ENCODE measurements around the gene DNAJC5.
A peak's percentile ranks its signal among the peaks of the same experiment; 100 is the strongest.

Gene DNAJC5

DNA sequence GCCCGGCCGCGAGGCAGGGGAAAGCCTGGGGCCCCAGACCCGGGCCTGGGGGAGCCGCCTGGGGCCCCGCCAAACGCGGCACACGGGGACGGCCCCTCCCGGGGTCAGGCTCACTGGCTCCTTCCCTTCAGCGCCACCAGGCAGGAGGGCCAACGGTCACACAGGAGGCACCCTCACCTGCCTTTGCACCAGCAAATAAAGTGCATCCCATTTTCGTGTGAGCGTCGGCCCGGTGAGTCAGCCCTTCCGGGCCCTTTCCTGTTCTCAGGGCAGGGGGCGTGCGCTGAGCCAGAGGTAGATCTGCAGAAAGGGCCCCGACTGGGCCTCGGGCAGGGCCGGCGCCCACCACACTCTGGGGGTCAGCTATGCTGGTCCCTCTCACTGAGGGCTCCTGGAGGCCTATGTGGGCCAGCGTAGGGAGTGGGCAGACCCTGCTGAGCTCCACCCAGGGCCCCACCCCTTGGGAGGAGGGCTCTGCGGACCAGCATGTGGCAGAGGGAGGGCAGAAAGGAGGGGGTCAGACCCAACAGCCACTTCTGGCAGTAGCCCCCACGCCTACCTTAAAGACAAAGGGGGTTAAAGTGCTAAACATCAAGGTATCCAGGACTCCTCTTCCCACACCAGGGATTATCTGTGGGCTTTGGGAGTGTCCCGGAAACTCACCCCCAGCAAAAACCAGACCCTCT lies 62.2 kb downstream of the DNAJC5 start:
- DNase-seq: peak; percentile 80

- no peak for DNase-seq
Measured at GRCh38 chr20:63957690-63958441, 62.9 kb downstream of the DNAJC5 start.

DNA sequence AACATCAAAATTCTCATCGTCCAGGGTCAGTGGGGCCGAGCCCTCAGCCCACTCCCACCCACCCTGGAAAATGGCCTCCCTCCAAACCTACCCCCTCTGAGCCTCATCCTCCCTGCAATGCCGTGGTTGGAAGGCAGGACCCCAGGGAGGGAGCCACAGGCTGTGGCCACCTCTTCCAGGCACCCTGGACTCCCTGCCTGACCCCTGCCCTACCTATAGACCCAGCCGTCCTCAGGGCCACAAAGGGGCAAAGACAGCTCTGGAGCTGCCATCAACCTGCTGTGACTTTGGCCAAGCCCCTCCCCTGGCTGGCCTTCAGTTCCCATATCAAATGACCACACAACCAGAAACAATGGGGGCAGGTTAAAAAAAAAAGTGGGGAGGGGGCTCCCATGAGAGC lies 63.5 kb downstream of the DNAJC5 start:
- no peak for DNase-seq

DNA sequence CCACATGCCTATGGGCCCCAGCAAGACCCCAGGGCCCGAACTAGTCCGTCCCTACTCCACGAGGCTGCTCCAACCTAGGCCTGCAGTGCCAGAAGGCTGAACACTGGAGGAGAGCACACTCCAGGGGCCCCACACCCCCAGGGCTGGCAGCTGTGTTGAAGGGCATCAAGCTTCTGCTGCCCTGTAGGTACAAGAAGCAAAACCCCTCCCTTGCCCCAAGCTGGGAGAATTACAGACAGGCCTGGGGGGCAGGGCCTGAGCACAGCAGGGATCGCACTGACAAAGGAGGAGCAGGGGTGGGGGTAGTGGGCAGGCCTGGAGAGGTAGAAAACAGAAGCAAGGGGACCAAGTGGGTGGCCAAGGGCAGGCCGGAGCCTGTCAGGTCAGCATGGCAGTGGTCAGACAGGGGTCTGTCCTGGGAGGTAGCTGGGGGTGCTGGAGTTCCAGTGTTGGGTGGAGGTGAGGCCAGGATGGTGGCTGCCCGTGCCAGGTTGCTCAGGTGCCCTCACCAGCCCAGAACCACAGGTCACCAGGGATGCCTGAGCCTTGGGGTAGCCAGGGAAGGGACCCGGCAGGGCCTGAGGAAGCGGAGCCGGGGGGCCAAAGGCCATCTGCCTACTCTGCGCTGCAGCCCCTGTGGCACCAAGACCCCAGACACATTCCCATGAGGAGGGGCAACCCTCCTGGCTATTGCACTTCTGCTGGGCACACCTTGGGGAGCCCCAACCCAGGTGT lies 64.2 kb downstream of the DNAJC5 start:
- DNase-seq: no peak

GRCh38 chr20:63959699-63960075 lies 64.8 kb downstream of the DNAJC5 start:
- DNase-seq: no peak

DNA sequence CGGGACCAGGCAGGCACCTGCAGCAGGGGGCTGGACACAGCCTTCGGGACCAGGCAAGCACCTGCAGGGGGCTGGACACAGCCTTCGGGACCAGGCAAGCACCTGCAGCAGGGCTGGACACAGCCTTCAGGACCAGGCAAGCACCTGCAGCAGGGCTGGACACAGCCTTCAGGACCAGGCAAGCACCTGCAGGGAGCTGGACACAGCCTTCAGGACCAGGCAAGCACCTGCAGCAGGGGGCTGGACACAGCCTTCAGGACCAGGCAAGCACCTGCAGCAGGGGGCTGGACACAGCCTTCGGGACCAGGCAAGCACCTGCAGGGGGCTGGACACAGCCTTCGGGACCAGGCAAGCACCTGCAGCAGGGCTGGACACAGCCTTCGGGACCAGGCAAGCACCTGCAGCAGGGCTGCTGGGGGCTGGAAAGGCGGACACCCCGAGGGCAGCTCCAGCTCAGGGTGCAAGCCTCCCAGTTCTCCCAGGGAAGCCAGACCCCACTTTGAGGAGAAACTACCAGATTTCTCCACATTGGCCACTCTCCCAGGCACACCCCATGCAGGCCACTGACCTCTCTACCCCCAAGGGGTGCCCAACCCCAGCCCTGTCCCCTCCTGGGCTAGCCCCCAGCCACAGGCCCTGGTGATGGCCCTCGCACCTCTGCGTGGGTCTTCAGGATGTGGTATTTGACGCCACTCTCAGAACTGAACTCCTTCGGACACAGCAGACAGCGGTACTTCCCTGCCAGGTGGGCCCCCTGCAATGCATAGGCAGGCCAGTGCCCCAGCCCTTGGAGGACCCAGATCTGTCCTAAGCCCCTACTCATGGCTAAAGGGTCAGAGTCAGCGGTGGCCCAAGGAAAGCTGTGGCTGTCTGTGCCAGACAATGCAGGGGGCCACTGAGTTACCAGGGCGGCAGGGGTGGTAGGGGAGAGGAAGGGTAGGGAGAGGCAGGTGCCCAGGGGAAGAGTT lies 66.0 kb downstream of the DNAJC5 start:
- peak; percentile 14 for DNase-seq

DNA sequence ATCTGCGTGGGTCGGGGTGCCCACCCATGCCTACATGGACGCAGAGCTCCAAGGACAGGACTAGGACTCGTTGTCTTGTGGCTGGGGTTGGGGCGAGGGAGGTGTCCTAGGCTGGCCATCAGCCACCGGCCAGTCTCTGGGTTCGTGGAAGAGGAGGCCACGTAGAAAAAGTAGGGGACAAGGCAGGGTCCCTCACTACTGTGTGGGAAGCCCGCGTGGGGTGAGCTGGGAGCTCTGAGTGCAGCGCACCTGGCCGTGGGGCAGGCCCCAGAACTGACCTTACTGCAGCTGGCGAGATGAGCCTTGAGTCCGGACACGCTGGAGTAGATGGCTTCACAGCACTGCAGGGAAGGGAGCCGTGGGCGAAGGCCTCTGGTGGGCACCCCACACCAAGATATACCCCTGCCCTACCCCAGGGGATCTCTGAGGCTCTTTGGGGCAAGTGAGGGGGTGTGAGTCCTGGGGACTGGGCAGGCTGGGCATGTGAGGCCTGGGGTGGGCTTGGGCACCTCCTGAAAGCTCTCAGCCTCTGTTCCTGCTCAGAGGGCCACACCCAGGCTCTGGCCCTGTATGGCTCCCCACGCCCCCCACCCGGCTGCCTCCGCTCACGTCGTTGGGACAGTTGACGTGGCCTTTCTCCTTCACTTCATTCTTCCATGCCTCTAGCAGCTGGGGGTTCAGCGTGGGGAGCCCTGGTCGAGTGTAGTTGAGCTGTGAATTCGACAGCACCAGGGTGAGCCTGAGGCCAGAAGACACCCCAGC lies 66.9 kb downstream of the DNAJC5 start:
- peak; percentile 25 for DNase-seq

DNA sequence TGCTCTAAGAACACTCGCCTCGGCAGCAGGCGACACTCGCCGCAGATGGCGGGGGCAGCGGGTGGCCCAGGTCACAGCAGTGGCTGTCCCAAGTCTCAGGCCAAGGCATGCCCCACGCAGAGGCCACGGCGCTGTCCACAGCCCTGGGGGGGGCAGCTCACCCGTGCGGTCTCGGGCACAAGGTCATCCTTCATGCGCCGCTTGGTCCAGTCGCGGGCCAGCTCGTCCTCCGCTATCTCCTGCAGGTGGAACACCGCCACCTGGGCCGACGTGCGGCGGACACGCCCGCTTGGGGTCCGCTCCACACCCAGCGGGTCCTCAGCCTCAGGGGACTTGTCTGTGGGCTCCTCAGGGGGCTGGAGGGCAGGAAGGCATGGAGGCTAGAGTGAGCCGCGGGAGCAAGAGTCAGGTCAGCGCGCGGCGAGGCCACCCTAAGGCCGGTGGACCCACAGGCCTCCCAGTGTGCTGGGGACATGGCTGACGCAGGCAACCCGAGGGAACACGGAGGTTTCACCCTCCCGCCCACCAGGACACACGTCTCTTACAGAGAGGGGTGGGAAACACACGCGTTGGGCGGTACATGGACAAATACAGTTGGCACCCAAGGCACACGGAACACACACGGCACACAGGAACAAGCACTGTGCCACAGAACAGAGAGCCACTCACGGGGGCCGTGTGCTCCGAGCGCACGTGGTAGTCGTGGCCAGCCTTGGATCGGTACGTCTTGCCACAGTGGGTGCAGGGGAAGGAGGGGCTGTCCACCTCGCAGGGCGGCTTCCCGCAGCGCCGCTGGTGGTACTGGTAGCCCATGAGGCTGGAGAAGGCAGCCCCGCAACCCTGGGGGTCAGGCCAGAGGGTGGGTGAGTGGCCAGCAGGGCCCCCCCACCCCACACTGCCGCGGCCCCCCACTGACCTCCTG lies 67.8 kb downstream of the DNAJC5 start:
- peak; percentile 23 for DNase-seq

- DNase-seq: peak; percentile 28
Measured at GRCh38 chr20:63963348-63963741, 68.4 kb downstream of the DNAJC5 start.

DNA sequence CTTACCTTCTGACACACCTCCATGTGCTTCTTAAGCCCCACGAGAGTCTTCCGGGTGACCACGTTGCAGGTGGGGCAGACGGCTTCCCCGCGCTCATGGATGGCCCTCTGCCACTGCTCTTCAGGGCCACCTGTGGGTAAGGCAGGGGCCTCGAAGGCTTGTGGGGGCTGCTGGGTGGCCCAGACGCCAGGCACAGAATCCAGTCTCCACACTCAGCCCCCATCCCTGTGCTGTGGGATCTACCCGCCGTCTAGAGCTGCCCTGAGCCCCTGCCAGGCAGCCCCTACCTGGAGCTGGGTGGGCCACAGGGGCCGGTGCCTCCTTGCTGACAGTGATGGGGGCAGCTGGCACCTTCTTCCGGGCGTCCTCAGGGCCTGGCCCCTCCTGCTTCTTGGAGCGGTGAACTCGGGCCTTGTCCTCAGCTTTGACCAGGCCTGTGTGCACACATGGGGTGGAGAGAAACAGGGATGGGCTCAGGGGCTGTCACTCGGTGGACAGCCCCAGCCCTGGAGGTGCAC lies 68.9 kb downstream of the DNAJC5 start:
- DNase-seq: peak; percentile 25

GRCh38 chr20:63964412-63964811 lies 69.5 kb downstream of the DNAJC5 start:
- peak; percentile 15 for DNase-seq

GRCh38 chr20:63966172-63966943 lies 71.4 kb downstream of the DNAJC5 start:
- DNase-seq: peak; percentile 25

GRCh38 chr20:63966944-63967322 lies 72.0 kb downstream of the DNAJC5 start:
- no peak for DNase-seq

GRCh38 chr20:63967330-63968135 lies 72.6 kb downstream of the DNAJC5 start:
- DNase-seq: peak; percentile 33

- DNase-seq: peak; percentile 29
Measured at GRCh38 chr20:63968136-63968927, 73.4 kb downstream of the DNAJC5 start.

DNA sequence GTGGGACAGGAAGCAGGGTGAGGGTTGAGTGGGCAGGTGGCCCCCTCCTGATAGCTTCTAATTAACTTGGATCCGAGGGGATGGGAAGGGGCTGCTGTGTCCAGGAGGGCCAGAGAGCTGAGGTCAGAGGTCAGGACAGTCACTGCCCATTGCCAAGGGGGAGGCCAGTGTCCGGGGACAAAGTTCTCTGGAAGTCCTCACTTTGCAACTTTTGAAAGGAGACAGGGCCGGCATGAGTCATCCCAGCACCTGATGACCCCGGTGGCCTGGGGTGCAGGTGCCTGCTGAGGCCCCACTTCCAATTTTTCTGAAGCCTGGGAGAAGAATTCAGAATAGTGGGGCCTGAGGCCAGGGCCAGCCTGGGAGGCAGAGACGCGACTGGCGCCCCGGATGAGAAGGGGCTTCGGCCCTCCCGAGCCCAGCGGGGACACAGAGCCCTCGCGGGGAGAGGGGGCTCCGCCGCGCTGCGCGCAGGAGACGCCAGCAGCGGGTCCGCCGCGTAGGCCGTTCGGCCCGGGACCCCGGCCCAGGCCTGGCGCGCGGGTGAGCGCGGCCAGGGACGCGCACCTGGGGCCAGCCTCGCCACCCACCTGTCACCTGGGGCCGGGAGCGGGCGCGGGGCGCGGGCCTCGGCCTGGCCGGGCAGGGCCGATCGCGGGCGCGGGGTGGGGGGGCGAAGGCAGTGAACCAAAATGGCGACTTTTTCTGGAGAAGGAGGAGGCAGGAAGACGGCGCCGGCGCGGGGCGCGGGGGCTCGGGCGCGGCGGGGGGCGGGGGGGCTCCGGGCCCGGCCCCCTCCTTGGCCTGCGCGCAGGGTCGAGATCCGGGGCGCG lies 74.2 kb downstream of the DNAJC5 start:
- DNase-seq: peak; percentile 67

All from left hindlimb (tissue), 1 donor.